AG10803 (cell line): ENCODE results near the gene NINJ2.
"Not testable (repeated sequence)": the region's sequence is repeated elsewhere in the genome, so short reads cannot be mapped to it uniquely, and the experiment has no call there.

ENCODE experiments used
- DNase-seq: peaks from one replicate; pipeline ENCODE4 v3.0.0; 2010; ENCODE audit warnings: low read depth
- H3K4me3 ChIP-seq: 2 replicates; pipeline ENCODE4 v1.5.1; 2011; ENCODE audit warnings: mild to moderate bottlenecking, low read length, control low read depth
- TF ChIP-seq, protein P1 (sequence below): conservative IDR thresholded peaks from 2 replicates; pipeline ENCODE4 v1.5.1; 2011; ENCODE audit warnings: mild to moderate bottlenecking, low read length, control low read depth, inconsistent platforms

The NINJ2 gene

DNA sequence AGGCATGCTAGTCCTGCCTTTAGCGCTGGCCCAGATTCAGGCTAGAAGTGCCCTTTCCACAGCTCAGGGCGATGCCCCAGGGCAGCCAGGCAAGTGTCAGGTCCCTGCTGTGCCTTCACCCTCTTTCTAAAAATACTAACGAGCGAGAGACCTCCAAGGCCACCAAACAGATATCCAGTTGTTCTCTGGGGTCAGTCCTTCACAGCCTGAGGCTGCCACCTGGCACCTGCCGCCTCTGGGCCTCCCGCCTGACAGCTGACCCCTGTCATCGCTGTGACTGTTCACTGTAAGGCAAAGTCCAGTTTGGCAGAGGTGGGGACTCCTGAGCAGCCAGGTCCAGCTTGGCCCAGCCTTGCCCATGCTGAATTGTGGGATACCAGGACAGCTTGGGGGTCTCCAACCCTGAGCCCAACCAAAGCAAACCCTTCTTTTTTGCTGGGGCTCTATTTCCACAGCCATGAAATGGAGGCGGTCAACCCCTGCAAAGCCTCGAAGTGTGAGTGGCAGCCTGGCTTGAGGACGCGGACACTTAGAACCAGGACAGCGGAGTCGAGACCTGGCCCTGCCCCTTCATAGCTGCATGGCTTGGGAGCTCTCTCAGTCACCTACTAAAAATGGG, 79.9 kb downstream of the NINJ2 start:
- TF ChIP-seq, protein P1, sequence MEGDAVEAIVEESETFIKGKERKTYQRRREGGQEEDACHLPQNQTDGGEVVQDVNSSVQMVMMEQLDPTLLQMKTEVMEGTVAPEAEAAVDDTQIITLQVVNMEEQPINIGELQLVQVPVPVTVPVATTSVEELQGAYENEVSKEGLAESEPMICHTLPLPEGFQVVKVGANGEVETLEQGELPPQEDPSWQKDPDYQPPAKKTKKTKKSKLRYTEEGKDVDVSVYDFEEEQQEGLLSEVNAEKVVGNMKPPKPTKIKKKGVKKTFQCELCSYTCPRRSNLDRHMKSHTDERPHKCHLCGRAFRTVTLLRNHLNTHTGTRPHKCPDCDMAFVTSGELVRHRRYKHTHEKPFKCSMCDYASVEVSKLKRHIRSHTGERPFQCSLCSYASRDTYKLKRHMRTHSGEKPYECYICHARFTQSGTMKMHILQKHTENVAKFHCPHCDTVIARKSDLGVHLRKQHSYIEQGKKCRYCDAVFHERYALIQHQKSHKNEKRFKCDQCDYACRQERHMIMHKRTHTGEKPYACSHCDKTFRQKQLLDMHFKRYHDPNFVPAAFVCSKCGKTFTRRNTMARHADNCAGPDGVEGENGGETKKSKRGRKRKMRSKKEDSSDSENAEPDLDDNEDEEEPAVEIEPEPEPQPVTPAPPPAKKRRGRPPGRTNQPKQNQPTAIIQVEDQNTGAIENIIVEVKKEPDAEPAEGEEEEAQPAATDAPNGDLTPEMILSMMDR: no peak
- H3K4me3 ChIP-seq: no peak overlapping the region
- DNase-seq: no peak

DNA sequence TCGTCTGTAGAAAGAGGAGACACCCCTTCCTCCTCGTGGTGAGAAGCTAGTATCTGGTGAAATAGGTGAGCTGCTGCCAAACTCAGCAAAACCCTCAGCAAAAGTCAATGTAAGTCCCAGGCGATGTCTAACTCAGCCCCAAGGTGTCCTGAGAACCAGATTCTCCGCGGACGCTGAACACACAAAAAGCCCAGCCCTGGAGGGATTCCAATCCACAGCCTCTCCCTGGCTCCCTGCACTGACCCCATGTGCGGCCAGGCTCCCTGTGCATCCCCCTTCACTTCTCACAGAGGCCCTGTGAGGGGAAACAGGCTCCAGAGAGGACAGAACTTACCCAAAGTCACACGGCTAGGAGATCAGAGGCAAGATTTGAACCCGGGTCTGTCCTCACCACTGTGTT, 81.5 kb downstream of the NINJ2 start:
- H3K4me3 ChIP-seq: no peak overlapping the region
- no peak for DNase-seq
- TF ChIP-seq, protein P1: no peak

DNA sequence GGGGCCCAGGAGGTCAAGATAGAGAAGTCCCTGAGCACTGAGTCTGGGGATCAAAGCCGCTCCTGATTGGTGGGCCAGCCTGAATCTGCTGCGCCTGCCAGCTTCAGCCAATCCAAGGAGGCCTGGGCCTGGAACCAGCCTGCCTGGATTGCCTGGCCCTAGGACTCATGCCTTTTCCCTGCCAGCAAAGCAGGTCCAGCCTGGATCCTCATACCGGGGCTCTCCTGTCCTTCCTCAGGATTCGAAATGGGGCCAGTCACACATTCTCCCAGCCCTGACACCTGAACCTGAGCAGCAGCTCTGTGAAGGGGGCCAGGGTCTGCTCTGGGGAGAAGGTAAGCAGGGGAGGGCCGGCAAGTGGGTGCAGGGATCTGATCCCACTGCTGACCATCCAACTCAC, 81.9 kb downstream of the NINJ2 start:
- TF ChIP-seq, protein P1: no peak
- DNase-seq: no peak
- no peak overlapping the region for H3K4me3 ChIP-seq

DNA sequence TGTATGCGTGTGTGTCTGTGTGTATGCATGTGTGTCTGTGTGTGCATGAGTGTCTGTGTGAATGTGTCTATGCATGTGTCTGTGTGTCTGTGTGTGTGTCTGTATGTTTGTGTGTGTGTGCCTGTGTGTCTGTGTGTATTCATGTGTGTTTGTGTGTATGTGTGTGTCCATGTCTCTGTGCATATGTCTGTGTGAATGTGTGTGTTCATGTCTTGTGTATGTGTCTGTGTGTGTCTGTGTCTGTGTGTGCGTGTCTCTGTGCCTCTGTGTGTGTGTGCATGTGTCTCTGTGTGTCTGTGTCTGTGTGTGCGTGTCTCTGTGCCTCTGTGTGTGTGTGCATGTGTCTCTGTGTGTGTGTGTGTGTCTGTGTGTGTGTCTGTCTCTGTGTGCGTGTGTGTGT, 82.4 kb downstream of the NINJ2 start:
- DNase-seq: no peak
- TF ChIP-seq, protein P1: no peak

DNA sequence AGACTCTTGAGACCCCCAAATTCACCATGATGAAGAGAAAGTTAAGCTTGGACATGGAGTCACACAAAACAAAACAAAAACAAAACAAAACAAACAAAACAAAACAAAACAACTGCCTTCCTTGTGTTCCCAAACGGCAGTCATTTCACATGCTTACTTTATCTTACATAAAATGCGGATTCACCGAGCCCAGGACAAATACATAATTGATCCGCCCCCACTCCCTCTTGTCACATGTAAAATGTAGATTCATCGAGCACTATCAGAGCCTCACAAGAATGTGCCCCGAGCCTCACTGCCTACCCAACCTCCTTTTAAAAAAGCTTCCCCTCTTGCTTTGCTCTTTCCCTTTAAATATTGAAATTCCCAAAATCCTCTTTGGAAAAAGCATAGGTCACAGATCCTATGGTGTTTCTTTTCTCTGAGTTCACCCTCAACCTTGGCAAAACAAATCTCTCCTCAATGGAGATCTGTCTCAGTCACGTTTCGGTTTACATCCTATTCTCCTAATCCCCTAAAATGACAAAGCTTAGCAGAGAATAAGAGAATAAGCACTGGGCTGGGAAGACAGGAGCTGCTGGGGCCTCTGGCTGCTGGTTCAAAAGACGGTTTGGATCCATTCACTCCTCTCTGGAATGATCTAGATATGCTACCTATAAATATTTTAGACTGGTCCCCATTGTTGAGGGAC, 83.7 kb downstream of the NINJ2 start:
- H3K4me3 ChIP-seq: no peak overlapping the region
- TF ChIP-seq, protein P1: no peak
- no peak for DNase-seq

More for the DNA sequence above, 82.4 kb downstream of the NINJ2 start:
- H3K4me3 ChIP-seq: no peak overlapping the region

DNA sequence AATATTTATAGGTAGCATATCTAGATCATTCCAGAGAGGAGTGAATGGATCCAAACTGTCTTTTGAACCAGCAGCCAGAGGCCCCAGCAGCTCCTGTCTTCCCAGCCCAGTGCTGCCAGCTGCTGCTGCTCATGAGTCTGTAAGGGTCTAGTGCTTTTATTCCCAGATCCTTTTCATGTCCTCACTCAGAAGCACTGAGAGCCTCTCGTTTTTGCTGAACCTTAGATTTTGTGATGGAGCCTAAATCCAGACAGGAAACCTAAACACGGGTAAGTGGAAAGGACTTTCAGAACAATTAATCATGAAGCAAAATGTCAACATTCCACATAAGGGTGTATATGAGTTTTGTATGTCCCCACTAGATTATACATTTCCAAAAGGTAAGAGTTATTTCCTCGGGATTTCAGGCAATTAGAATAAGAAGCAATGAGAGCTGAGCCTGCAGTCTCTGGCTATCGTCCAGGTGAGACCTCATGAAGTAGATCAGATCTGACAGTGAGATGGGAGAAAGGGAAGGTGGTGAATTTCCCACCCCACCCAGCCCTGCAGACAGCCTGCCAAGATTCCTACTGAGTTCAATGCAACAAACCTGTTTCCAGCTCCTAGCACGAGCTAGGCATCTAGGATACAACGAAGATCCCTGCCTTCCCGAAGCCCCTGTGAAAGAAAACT, 84.4 kb downstream of the NINJ2 start:
- DNase-seq: no peak
- TF ChIP-seq, protein P1: no peak
- H3K4me3 ChIP-seq: no peak overlapping the region

DNA sequence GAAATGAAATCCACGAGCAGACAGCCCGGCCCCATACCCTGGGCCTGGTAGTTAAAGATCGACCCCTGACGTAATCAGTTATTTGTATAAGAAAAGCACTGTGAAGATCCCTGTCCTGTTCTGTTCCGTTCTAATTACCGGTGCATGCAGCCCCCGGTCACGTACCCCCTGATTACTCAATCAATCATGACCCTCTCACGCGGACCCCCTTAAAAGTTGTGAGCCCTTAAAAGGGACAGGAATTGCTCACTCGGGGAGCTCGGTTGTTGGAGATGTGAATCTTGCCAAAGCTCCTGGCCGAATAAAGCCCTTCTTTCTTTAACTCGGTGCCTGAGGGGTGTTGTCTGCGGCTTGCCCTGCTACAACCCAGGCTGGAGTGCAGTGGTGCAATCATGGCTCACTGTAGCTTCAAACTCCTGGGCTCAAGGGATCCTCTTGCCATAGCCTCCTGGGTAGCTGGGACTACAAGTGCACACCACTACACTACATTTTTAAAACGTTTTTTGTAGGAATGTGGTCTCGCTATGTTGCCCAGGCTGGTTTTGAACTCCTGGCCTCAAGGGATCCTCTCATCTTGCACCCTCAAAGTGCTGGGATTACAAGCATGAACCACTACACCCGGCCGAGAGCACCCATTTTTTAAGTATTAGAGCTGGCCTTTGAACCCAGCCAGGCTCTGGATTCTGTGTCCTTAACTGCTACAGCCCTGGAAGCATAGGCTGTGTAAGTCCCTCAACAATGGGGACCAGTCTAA, 85.1 kb downstream of the NINJ2 start:
- DNase-seq: not testable (repeated sequence)

More for the DNA sequence above, 85.1 kb downstream of the NINJ2 start:
- H3K4me3 ChIP-seq: not testable (repeated sequence)
